Osteocyte (in vitro differentiated cells): ENCODE data around the gene RNF212. TPM values are rescaled to one million over a fixed set of nuclear protein-coding genes. Genes with fewer than 3 reads are reported as not detected.
"Not testable (repeated sequence)": the region's sequence is repeated elsewhere in the genome, so short reads cannot be mapped to it uniquely, and the experiment has no call there.

Source experiments
- DNase-seq: peaks from one replicate; pipeline ENCODE4 v3.0.0; 2021; ENCODE audit warnings: mixed read lengths; ENCODE audit not compliant: unreplicated experiment; ENCODE audit errors: extremely low spot score
- H3K27ac Mint-ChIP-seq: one replicate; pipeline ENCODE4 v1.8.0; 2021; ENCODE audit warnings: mild to moderate bottlenecking, mixed read lengths; ENCODE audit not compliant: unreplicated experiment
- H3K27me3 Mint-ChIP-seq: one replicate; pipeline ENCODE4 v1.8.0; 2021; ENCODE audit warnings: mixed read lengths; ENCODE audit not compliant: unreplicated experiment
- H3K36me3 Mint-ChIP-seq: one replicate; pipeline ENCODE4 v1.8.0; 2021; ENCODE audit warnings: mixed read lengths; ENCODE audit not compliant: unreplicated experiment
- H3K4me1 Mint-ChIP-seq: one replicate; pipeline ENCODE4 v1.8.0; 2021; ENCODE audit warnings: mixed read lengths; ENCODE audit not compliant: unreplicated experiment
- H3K4me3 Mint-ChIP-seq: one replicate; pipeline ENCODE4 v1.8.0; 2021; ENCODE audit warnings: mild to moderate bottlenecking, moderate library complexity, mixed read lengths; ENCODE audit not compliant: unreplicated experiment
- H3K9me3 Mint-ChIP-seq: one replicate; pipeline ENCODE4 v1.8.0; 2021; ENCODE audit warnings: mixed read lengths; ENCODE audit not compliant: unreplicated experiment
- total RNA-seq: library from RNA; stranded (reverse); gene quantifications from 2 replicates; pipeline ENCODE4 v1.2.1, GENCODE V29; 2021
- TF ChIP-seq, protein P1 (sequence below): fragments of 200-600 bp; sonication (generic); IDR thresholded peaks from 2 replicates; pipeline ENCODE4 v1.5.0; 2021; ENCODE audit warnings: antibody characterized with exemption, mild to moderate bottlenecking, moderate library complexity

RNF212 gene
- total RNA-seq, 1 donor from 2014 or later, result 3.8 TPM

DNA sequence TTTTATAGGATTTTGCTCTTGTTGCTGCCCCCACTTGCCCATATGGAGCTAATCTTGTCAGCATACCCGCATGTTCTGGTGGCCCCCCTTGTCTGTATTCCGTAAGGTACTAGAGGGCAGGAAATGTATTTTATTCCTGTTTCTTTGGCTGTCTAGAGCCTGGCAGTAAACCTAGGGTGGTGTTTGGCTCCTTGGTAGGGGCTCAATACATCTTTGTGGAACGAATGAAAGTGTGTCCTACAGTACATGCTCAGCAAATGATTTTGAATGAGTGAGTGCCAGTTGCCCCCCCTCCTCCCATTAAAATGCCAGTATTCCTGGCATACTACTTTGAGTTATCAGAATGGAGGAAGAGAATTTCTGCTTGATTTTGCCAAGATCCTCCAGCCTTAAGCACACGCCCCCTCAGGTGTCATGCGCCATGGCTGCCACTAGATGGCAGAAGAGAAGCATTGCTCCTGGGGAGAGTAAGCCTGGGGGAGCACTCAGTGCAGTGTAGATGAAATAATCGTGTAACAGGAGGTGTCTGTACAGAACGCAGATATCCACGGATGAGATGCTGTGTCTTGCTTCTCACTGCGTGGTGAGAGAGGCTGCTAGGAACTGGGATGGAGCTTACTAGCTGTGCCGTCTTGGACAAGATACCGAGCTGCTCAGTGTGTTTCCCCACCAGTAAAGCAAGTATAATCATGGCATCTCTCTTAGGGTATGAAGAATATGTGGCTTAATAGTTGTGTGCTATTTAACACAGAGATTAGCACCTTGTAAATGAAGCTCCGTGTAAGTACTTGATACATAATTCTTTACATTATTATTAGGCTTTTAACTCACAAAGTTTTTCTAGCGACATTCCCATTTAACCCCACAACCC is 17.2 kb upstream of the RNF212 start:
- TF ChIP-seq, protein P1, sequence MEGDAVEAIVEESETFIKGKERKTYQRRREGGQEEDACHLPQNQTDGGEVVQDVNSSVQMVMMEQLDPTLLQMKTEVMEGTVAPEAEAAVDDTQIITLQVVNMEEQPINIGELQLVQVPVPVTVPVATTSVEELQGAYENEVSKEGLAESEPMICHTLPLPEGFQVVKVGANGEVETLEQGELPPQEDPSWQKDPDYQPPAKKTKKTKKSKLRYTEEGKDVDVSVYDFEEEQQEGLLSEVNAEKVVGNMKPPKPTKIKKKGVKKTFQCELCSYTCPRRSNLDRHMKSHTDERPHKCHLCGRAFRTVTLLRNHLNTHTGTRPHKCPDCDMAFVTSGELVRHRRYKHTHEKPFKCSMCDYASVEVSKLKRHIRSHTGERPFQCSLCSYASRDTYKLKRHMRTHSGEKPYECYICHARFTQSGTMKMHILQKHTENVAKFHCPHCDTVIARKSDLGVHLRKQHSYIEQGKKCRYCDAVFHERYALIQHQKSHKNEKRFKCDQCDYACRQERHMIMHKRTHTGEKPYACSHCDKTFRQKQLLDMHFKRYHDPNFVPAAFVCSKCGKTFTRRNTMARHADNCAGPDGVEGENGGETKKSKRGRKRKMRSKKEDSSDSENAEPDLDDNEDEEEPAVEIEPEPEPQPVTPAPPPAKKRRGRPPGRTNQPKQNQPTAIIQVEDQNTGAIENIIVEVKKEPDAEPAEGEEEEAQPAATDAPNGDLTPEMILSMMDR, result peak; percentile 98
- Mint-ChIP-seq H3K4me3 (no peak overlapping the region), H3K4me1 (peaks cover 3% of the 10 kb centered on the region), H3K9me3 (no peaks in the 10 kb centered on the region), H3K27me3 (peaks cover 60% of the 10 kb centered on the region), H3K27ac (no peak overlapping the region), H3K36me3 (no peaks in the 10 kb centered on the region)
- no peak for DNase-seq

DNA sequence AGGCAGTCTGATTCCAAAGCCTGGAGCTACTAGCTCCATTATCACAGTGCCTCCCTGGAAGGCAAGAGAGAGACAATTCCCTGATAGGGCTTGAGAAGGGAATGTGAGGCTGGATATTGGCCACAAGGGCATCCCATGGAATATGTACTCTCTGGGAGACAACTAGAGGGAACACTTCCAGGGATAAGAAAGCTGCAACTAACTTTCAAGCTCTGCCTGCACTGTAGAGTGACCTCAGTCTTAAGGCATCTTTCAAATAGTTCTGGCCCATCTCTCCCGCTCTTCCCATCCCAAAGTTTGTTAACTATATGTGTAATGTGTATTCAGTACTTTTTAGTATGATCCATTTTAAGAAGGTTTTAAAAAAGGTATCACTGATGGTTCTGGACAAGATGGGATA is 13.1 kb upstream of the RNF212 start:
- Mint-ChIP-seq H3K27me3 (peaks cover 63% of the 10 kb centered on the region), H3K9me3 (no peaks in the 10 kb centered on the region), H3K4me3 (no peak overlapping the region), H3K36me3 (no peaks in the 10 kb centered on the region), H3K4me1 (peaks cover 3% of the 10 kb centered on the region), H3K27ac (no peak overlapping the region)
- no peak for DNase-seq
- TF ChIP-seq, protein P1, result no peak

DNA sequence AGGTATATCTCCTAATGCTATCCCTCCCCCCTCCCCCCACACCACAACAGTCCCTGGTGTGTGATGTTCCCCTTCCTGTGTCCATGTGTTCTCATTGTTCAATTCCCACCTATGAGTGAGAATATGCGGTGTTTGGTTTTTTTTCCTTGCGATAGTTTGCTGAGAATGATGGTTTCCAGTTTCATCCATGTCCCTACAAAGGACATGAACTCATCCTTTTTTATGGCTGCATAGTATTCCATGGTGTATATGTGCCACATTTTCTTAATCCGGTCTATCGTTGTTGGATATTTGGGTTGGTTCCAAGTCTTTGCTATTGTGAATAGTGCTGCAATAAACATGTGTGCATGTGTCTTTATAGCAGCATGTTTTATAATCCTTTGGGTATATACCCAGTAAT is 12.1 kb upstream of the RNF212 start:
- not testable (repeated sequence) for H3K27ac Mint-ChIP-seq, H3K9me3 Mint-ChIP-seq, H3K4me3 Mint-ChIP-seq, H3K36me3 Mint-ChIP-seq, H3K4me1 Mint-ChIP-seq, DNase-seq
- peaks cover 74% of the 10 kb centered on the region for H3K27me3 Mint-ChIP-seq

DNA sequence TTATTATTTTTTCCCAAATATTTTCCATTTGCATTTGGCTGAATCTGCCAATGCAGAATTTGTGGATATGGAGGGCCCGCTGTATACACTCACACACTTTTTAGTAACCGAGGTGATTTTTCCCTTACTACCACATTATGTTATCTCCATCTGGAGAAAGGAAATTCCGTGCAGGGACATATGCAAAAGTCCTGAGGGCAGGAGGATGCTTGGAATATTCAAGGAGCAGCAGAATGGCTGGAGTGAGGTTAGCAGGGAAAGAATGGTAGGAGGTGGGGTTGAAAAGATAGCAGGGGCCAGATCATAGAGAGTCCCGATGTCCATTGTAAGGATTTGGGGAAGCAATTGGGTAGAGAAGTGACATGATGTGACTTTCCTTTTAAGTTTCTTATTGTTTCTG is 11.5 kb upstream of the RNF212 start:
- Mint-ChIP-seq H3K4me3 (no peak overlapping the region), H3K36me3 (no peaks in the 10 kb centered on the region), H3K27ac (no peak overlapping the region), H3K4me1 (no peaks in the 10 kb centered on the region), H3K9me3 (no peaks in the 10 kb centered on the region), H3K27me3 (peaks cover 76% of the 10 kb centered on the region)
- DNase-seq, result no peak
- TF ChIP-seq, protein P1, result no peak

DNA sequence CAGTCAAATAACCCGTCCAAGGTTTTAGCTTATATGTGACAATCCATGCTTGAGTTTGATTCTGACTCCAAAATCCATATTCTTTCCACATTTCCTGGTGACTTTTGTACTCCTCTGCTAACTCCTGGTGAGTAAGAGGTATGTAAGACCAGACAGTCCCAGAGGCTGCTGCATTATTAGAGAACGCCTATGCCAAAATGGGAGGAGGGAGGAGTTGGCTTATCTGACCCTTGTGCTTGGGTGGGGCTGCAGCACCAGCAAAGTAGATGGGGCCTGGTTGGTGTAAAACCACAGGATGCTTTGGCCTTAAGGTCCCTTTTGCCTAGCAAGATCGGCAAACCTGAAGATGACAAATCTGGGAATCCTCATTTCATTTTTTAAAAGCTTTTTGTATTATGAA is 9.1 kb upstream of the RNF212 start:
- Mint-ChIP-seq H3K27me3 (peaks cover 77% of the 10 kb centered on the region), H3K9me3 (no peaks in the 10 kb centered on the region)

More for the DNA sequence above, 9.1 kb upstream of the RNF212 start:
- H3K36me3 Mint-ChIP-seq, result no peaks in the 10 kb centered on the region
- no peak for DNase-seq
- H3K27ac Mint-ChIP-seq, result no peak overlapping the region
- no peak overlapping the region for H3K4me3 Mint-ChIP-seq
- TF ChIP-seq, protein P1, result no peak
- H3K4me1 Mint-ChIP-seq, result no peaks in the 10 kb centered on the region
